ENCODE measurements around the gene PLEKHH1. TPM values are rescaled to one million over a fixed set of nuclear protein-coding genes. Genes with fewer than 3 reads are reported as not detected.

The PLEKHH1 gene
- total RNA-seq, 2 experiments from 2014 or later = 0.42 to 0.99 TPM

GRCh38 chr14:67576216-67576955 is 43.3 kb downstream of the PLEKHH1 start:
- Mint-ChIP-seq H3K27ac (no peak overlapping the region), H3K27me3 (ENCODE audit: low read depth) (no peaks in the 10 kb centered on the region)

DNA sequence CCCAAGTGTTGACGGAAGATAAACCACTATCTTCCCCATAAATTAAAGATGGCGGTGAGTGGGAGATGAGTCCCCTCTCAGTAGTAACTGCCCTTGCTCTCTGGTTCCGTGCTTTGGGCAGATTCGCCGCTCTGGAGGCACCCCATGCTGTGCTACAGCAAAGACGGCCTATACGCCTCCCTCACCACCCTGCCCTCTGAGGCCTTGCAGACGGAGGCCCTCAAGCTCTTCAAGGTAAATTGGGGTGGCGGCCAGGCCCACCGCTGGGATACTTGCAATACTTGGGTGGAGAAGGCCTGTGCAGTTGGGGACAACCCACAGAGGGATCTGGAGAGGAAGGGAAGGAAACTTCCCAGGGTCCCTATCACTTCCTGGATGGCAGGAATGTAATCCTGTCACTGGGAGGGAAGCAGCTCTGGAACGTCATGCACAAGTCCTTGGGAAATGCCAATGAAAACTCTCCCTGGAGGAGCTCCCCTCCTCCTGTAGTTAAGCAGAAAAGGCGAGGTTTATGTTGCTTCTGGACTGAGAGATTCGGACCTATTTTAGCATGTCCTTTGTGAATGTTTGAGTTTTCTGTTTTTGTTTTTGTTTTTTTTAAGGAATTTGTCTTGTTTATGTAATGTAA is 44.2 kb downstream of the PLEKHH1 start:
- H3K36me3 Mint-ChIP-seq (ENCODE audit: low read depth) = no peaks in the 10 kb centered on the region
- H3K4me1 Mint-ChIP-seq (ENCODE audit: low read depth) = peaks cover 6% of the 10 kb centered on the region
- H3K27me3 Mint-ChIP-seq (ENCODE audit: low read depth) = no peaks in the 10 kb centered on the region
- ATAC-seq = no peak
- CTCF ChIA-PET = interaction anchor here (0.8 to 1.9 kb wide), 3 partner anchors 50 to 157 kb away, joined by 3 to 5 read pairs (median 4); no protein-coding TSS in a partner anchor
- H3K27ac Mint-ChIP-seq = no peak overlapping the region
- DNase-seq = no peak
- H3K9me3 Mint-ChIP-seq (ENCODE audit: insufficient read depth) = no peaks in the 10 kb centered on the region
- H3K4me3 Mint-ChIP-seq = no peak overlapping the region
- POLR2A ChIA-PET = interaction anchor here (0.8 kb wide), 1 partner anchor 64 kb away, joined by 3 read pairs; no protein-coding TSS in a partner anchor

More at GRCh38 chr14:67576216-67576955, 43.3 kb downstream of the PLEKHH1 start:
- ATAC-seq (no peak), DNase-seq (no peak)
- CTCF ChIA-PET = interaction anchor here (1.2 to 1.9 kb wide), 3 partner anchors 49 to 148 kb away, joined by 4 to 5 read pairs (median 5); no protein-coding TSS in a partner anchor
- POLR2A ChIA-PET = no interaction called here
- H3K9me3 Mint-ChIP-seq (ENCODE audit: insufficient read depth) = no peaks in the 10 kb centered on the region
- H3K4me1 Mint-ChIP-seq (ENCODE audit: low read depth) = peaks cover 2% of the 10 kb centered on the region
- H3K4me3 Mint-ChIP-seq = no peak overlapping the region
- H3K36me3 Mint-ChIP-seq (ENCODE audit: low read depth) = no peaks in the 10 kb centered on the region

DNA sequence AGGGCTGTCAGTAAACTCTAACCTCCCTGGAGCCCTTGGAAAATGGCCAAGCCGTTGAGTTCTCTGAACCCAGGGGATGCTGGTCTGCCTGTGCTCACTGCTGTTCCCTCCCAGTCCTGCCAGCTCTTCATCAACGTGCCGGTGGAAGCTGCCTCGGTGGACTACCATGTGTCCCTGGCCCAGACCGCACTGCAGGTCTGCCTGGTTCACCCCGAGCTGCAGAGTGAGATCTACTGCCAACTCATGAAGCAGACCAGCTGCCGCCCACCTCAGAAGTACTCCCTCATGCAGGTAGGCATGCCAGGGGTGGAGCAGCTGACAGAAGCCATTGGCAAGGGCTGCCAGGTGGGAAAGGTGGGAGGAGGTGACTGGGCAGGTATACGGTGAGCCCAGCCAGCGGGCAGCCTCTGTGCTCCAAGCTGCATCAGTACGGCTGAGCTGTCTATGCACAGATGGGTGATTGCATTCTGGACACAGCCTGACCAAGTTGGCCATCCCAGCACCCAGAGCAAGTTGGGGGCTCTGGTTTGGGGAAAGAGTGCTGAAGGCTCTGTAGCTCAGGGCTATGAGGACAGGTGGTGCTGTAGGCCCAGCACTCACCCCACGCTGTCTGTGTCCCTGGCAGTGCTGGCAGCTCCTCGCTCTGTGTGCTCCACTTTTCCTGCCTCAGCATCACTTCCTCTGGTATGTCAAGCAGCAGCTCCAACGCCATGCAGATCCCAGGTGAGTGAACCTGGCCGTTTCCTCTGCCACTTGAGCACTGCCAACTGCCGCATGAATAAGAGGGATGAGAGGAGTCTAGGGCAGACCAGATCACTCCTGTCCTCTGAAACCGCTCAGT is 45.0 kb downstream of the PLEKHH1 start:
- POLR2A ChIA-PET = interaction anchor here (0.8 kb wide), 1 partner anchor 63 kb away, joined by 3 read pairs; no protein-coding TSS in a partner anchor
- no peaks in the 10 kb centered on the region for H3K36me3 Mint-ChIP-seq (ENCODE audit: low read depth)
- H3K4me1 Mint-ChIP-seq (ENCODE audit: low read depth) = peaks cover 6% of the 10 kb centered on the region
- H3K27ac Mint-ChIP-seq = no peak overlapping the region
- ATAC-seq (no peak), DNase-seq (no peak)
- H3K9me3 Mint-ChIP-seq (ENCODE audit: insufficient read depth) = no peaks in the 10 kb centered on the region
- H3K27me3 Mint-ChIP-seq (ENCODE audit: low read depth) = no peaks in the 10 kb centered on the region
- CTCF ChIA-PET = interaction anchor here (0.8 to 1.7 kb wide), 3 partner anchors 51 to 158 kb away, joined by 3 to 6 read pairs (median 5); no protein-coding TSS in a partner anchor
- no peak overlapping the region for H3K4me3 Mint-ChIP-seq

GRCh38 chr14:67579040-67579439 is 46.0 kb downstream of the PLEKHH1 start:
- H3K4me1 Mint-ChIP-seq (ENCODE audit: low read depth) = peaks cover 6% of the 10 kb centered on the region
- no peaks in the 10 kb centered on the region for H3K36me3 Mint-ChIP-seq (ENCODE audit: low read depth)
- no peak overlapping the region for H3K27ac Mint-ChIP-seq
- no peaks in the 10 kb centered on the region for H3K27me3 Mint-ChIP-seq (ENCODE audit: low read depth)
- ATAC-seq (no peak), DNase-seq (no peak)
- no peaks in the 10 kb centered on the region for H3K9me3 Mint-ChIP-seq (ENCODE audit: insufficient read depth)
- CTCF ChIA-PET = interaction anchor here (1.0 to 1.7 kb wide), 4 partner anchors 21 to 159 kb away, joined by 4 to 6 read pairs (median 5); partner anchors contain the start of gene PIGH
- POLR2A ChIA-PET = no interaction called here
- H3K4me3 Mint-ChIP-seq = no peak overlapping the region

DNA sequence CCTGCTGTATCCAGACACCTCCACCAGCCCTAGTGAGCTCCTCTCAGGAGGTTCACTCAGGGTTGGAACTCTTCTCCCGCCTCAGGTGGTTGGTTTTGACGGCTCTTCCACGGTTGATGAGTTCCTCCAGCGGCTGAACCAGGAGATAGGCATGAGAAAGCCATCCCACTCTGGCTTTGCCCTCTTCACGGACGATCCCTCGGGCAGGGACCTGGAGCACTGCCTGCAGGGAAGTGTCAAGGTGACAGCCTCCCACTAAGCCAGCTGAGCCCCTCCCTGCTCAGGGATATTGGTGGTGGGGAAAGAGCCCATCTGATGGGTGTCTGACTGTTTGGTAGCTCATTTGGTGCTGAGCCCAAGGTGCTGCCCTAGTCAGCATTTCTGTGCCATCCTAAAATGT is 46.5 kb downstream of the PLEKHH1 start:
- no peak for DNase-seq
- ATAC-seq = no peak
- POLR2A ChIA-PET = no interaction called here
- Mint-ChIP-seq H3K9me3 (ENCODE audit: insufficient read depth) (no peaks in the 10 kb centered on the region), H3K27ac (no peak overlapping the region), H3K4me3 (no peak overlapping the region), H3K4me1 (ENCODE audit: low read depth) (peaks cover 6% of the 10 kb centered on the region), H3K36me3 (ENCODE audit: low read depth) (no peaks in the 10 kb centered on the region), H3K27me3 (ENCODE audit: low read depth) (no peaks in the 10 kb centered on the region)
- CTCF ChIA-PET = interaction anchor here (1.0 to 11.8 kb wide), 6 partner anchors 8 to 159 kb away, joined by 4 to 90 read pairs (median 6); partner anchors contain the start of gene PIGH

- Mint-ChIP-seq H3K4me1 (ENCODE audit: low read depth) (peaks cover 6% of the 10 kb centered on the region), H3K9me3 (ENCODE audit: insufficient read depth) (no peaks in the 10 kb centered on the region), H3K4me3 (no peak overlapping the region), H3K27me3 (ENCODE audit: low read depth) (no peaks in the 10 kb centered on the region), H3K36me3 (ENCODE audit: low read depth) (no peaks in the 10 kb centered on the region), H3K27ac (no peak overlapping the region)
- POLR2A ChIA-PET = no interaction called here
- ATAC-seq = no peak
- DNase-seq = no peak
- CTCF ChIA-PET = interaction anchor here (1.1 to 11.8 kb wide), 11 partner anchors 9 to 190 kb away, joined by 3 to 90 read pairs (median 6); partner anchors contain the start of gene PIGH
Measured at GRCh38 chr14:67580336-67581171, 47.5 kb downstream of the PLEKHH1 start.

DNA sequence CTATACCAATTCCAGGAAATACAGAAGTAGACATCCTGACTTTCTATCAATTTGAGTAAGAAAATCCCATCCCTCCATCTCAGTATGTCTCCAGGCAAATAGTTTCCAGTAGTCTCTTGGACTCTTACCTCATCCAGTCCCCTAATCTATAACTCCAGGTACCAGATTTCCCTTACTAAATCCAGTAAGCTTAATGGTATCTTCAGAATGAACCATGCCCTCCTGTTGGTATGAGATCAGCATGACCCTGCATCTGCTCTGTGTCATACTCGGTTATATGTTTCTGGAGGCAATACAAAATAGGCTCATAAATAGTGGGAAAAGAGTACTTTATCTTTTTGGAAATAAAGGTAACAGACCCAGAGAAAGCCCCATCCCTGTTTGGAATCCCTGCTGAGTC is 48.6 kb downstream of the PLEKHH1 start:
- ATAC-seq = no peak
- no peak overlapping the region for H3K27ac Mint-ChIP-seq
- H3K4me3 Mint-ChIP-seq = no peak overlapping the region
- H3K27me3 Mint-ChIP-seq (ENCODE audit: low read depth) = no peaks in the 10 kb centered on the region
- no peaks in the 10 kb centered on the region for H3K36me3 Mint-ChIP-seq (ENCODE audit: low read depth)
- ChIA-PET POLR2A (interaction anchor here (1.4 kb wide), 1 partner anchor 18 kb away, joined by 4 read pairs; the partner anchor contains the start of gene PIGH), CTCF (interaction anchor here (0.9 to 11.8 kb wide), 10 partner anchors 9 to 191 kb away, joined by 3 to 90 read pairs (median 6); partner anchors contain the start of gene PIGH)
- peaks cover 6% of the 10 kb centered on the region for H3K4me1 Mint-ChIP-seq (ENCODE audit: low read depth)
- H3K9me3 Mint-ChIP-seq (ENCODE audit: insufficient read depth) = no peaks in the 10 kb centered on the region
- no peak for DNase-seq

DNA sequence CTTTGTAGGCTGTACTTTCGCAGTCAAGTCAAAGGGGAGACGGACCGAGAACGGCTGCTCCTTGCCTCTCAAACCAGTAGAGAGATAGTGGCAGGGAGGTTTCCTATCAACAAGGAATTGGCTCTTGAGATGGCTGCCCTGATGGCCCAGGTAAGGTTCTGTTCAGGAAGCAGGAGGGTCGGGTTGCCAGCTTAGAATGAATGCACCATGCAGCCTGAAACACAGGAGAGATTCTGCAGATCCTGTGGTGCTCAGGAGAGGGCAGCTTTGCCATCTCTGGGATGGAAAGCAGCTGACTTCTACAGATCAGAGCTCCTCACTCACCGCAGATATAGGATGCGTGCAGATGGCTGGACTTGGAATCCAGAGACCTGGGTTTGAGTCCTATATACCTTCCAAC is 49.0 kb downstream of the PLEKHH1 start:
- ChIA-PET POLR2A (interaction anchor here (1.4 kb wide), 1 partner anchor 18 kb away, joined by 4 read pairs; the partner anchor contains the start of gene PIGH), CTCF (interaction anchor here (0.9 to 11.8 kb wide), 9 partner anchors 9 to 191 kb away, joined by 3 to 90 read pairs (median 6); partner anchors contain the start of gene PIGH)
- no peak overlapping the region for H3K4me3 Mint-ChIP-seq
- no peaks in the 10 kb centered on the region for H3K36me3 Mint-ChIP-seq (ENCODE audit: low read depth)
- no peak overlapping the region for H3K27ac Mint-ChIP-seq
- H3K27me3 Mint-ChIP-seq (ENCODE audit: low read depth) = no peaks in the 10 kb centered on the region
- DNase-seq = no peak
- H3K4me1 Mint-ChIP-seq (ENCODE audit: low read depth) = peaks cover 6% of the 10 kb centered on the region
- no peak for ATAC-seq
- no peaks in the 10 kb centered on the region for H3K9me3 Mint-ChIP-seq (ENCODE audit: insufficient read depth)

DNA sequence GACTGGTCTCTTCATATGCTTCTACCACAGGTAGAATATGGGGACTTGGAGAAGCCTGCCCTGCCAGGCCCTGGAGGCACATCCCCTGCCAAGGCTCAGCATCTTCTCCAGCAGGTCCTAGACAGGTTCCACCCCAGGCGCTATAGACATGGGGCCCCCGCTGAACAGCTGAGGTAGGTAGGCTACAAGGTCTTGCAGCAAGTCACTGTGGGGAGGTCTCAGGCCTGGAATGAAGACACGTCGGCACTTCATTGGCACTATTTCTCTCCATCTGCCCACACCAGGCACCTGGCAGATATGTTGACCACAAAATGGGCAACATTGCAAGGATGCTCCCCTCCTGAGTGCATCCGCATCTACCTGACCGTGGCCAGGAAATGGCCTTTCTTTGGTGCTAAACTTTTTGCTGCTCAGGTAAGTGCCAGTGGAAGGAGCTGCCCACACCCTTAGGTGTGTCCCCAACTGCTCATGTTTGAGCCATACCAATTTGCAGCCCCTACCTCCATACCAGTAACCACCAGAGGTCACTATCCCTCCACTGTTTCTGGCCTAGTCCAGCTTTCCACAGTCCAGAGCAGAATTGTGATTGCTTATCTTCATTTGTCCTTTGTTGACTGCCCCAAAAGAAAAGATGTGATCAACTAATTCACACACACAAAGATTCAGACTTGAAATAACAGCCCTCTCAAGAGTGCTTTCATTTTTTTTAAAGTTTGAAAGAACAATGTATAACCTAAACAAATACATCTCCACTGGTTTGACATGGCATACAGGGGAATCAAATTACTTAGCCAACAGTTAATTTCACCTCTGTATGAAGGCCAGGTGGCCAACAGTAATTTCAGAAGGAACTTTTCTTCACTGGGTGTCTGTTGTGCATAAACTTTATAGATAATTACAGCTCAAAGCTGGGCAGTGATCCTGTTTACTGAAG is 50.9 kb downstream of the PLEKHH1 start:
- no peaks in the 10 kb centered on the region for H3K36me3 Mint-ChIP-seq (ENCODE audit: low read depth)
- H3K9me3 Mint-ChIP-seq (ENCODE audit: insufficient read depth) = no peaks in the 10 kb centered on the region
- peaks cover 6% of the 10 kb centered on the region for H3K4me1 Mint-ChIP-seq (ENCODE audit: low read depth)
- no peaks in the 10 kb centered on the region for H3K27me3 Mint-ChIP-seq (ENCODE audit: low read depth)
- POLR2A ChIA-PET = no interaction called here
- CTCF ChIA-PET = interaction anchor here (0.7 to 11.8 kb wide), 14 partner anchors 12 to 156 kb away, joined by 3 to 90 read pairs (median 6); partner anchors contain the start of genes PIGH, RDH11 and RDH12
- H3K4me3 Mint-ChIP-seq = no peak overlapping the region
- H3K27ac Mint-ChIP-seq = no peak overlapping the region
- DNase-seq (peak; percentile 42), ATAC-seq (peak; percentile 74)

GRCh38 chr14:67584978-67585377 is 51.9 kb downstream of the PLEKHH1 start:
- ATAC-seq (no peak), DNase-seq (no peak)
- ChIA-PET CTCF (interaction anchor here (0.7 to 11.8 kb wide), 14 partner anchors 13 to 157 kb away, joined by 3 to 90 read pairs (median 6); partner anchors contain the start of genes PIGH, RDH11 and RDH12), POLR2A (no interaction called here)
- Mint-ChIP-seq H3K9me3 (ENCODE audit: insufficient read depth) (no peaks in the 10 kb centered on the region), H3K4me1 (ENCODE audit: low read depth) (peaks cover 6% of the 10 kb centered on the region), H3K4me3 (no peak overlapping the region), H3K27ac (no peak overlapping the region), H3K36me3 (ENCODE audit: low read depth) (peaks cover 5% of the 10 kb centered on the region), H3K27me3 (ENCODE audit: low read depth) (no peaks in the 10 kb centered on the region)

Data from activated CD8-positive, alpha-beta T cell treated with anti-CD3 and anti-CD28 coated beads, Interleukin-2, amount 10 ng/mL, durations not matched to agents 7 days and 5 days (primary cell).